Breast epithelium (tissue), 4 donors: ENCODE results near the gene MRPL55. TPM values are rescaled to one million over a fixed set of nuclear protein-coding genes. Genes with fewer than 3 reads are reported as not detected.

Experiments used
- DNase-seq, 2 donors: peaks; one replicate each; pipeline ENCODE4 v3.0.0-alpha.2; 2019; ENCODE audit warnings: low spot score in 2 of 2
- H3K27ac ChIP-seq, 2 donors: fragments of 200-600 bp; sonication (generic) in 1 of 2; one replicate each; pipeline ENCODE4 v1.5.1; 2016 to 2019; ENCODE audit warnings: mild to moderate bottlenecking in 1 of 2
- H3K27me3 ChIP-seq, 2 donors: fragments of 200-600 bp; sonication (generic) in 1 of 2; one replicate each; pipeline versions ENCODE4 v1.5.1 to v1.6.0; 2017 to 2019; ENCODE audit warnings: control low read depth in 1 of 2, mild to moderate bottlenecking in 1 of 2
- H3K36me3 ChIP-seq: fragments of 200-600 bp; one replicate; pipeline ENCODE4 v1.5.1; 2019
- H3K4me1 ChIP-seq, 2 donors: fragments of 200-600 bp; sonication (generic); one replicate each; pipeline ENCODE4 v1.5.1; 2016 to 2019; ENCODE audit warnings: control low read depth in 1 of 2
- H3K4me3 ChIP-seq, 3 donors: fragments of 200-600 bp; sonication (generic); 1 replicate in 2 of 3; 2 replicates in 1 of 3; pipeline ENCODE4 v1.5.1; 2016 to 2019; ENCODE audit warnings: mild to moderate bottlenecking in 3 of 3, moderate library complexity in 2 of 3
- H3K9me3 ChIP-seq, 2 donors: fragments of 200-600 bp; sonication (generic) in 1 of 2; one replicate each; pipeline ENCODE4 v1.5.1; 2016 to 2019; ENCODE audit warnings: control low read depth in 1 of 2
- POLR2A ChIP-seq: fragments of 450-650 bp; IDR thresholded peaks from one replicate; pipeline ENCODE4 v1.6.1; 2016; ENCODE audit warnings: antibody characterized with exemption, mild to moderate bottlenecking, moderate library complexity
- POLR2AphosphoS5 ChIP-seq, 3 donors: sonication (generic); formaldehyde crosslinking; IDR thresholded peaks; one replicate each; pipeline ENCODE4 v1.6.1; 2017; ENCODE audit warnings: antibody characterized with exemption in 3 of 3
- intact Hi-C: fragments of 100-400 bp; cut with DNase I; formaldehyde crosslinking; loops from one replicate; pipeline ENCODE4 v1.15.1; 2023; ENCODE audit warnings: low total_unique reads
- total RNA-seq, 3 donors: library from RNA; depleted of rRNA; stranded (reverse); fragments of >200 nt; gene quantifications; one replicate each; pipeline ENCODE4 v1.1.0, GENCODE V29; 2016
- TF ChIP-seq, protein P1 (sequence below), 3 donors: fragments of 450-650 bp; IDR thresholded peaks; one replicate each; pipeline ENCODE4 v1.5.1; 2016 to 2017; ENCODE audit warnings: antibody characterized with exemption in 3 of 3, mild to moderate bottlenecking in 3 of 3, moderate library complexity in 3 of 3

The MRPL55 gene
- total RNA-seq, 3 donors from 2014 or later = 76.4 to 108 (median 102) TPM

DNA sequence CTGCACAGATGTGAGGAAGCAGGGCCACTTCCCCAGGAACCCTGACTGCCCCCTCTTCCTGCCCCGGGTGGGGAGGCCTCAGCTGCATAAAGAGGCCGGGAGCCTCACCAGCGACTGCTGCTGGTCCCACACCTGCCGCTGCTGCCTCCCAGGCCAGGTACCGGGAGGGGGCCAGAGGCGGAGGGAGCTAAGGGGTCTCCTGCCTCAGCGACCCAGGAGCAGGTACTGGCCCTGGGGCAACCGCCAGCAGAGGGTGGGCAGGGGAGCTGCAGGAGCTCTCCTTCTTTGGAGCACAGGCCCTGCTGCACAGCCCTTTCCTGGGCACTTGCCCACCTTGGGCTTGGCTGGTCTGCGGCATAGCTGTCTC lies 47.4 kb upstream of the MRPL55 start:
- intact Hi-C loops = no loop called here
- H3K36me3 ChIP-seq = no peaks in the 10 kb centered on the region
- H3K4me1 ChIP-seq = no peaks in the 10 kb centered on the region
- DNase-seq = no peak
- H3K4me3 ChIP-seq = no peak overlapping the region
- TF ChIP-seq POLR2AphosphoS5 (IDR thresholded peaks at IDR 0.05) (no peak), POLR2A (no peak)
- TF ChIP-seq, protein P1, sequence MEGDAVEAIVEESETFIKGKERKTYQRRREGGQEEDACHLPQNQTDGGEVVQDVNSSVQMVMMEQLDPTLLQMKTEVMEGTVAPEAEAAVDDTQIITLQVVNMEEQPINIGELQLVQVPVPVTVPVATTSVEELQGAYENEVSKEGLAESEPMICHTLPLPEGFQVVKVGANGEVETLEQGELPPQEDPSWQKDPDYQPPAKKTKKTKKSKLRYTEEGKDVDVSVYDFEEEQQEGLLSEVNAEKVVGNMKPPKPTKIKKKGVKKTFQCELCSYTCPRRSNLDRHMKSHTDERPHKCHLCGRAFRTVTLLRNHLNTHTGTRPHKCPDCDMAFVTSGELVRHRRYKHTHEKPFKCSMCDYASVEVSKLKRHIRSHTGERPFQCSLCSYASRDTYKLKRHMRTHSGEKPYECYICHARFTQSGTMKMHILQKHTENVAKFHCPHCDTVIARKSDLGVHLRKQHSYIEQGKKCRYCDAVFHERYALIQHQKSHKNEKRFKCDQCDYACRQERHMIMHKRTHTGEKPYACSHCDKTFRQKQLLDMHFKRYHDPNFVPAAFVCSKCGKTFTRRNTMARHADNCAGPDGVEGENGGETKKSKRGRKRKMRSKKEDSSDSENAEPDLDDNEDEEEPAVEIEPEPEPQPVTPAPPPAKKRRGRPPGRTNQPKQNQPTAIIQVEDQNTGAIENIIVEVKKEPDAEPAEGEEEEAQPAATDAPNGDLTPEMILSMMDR (IDR thresholded peaks at IDR 0.05) = no peak
- H3K27me3 ChIP-seq = peaks cover 0 to 18% of the 10 kb centered on the region in 2 donors
- H3K27ac ChIP-seq = no peak overlapping the region
- H3K9me3 ChIP-seq = no peaks in the 10 kb centered on the region

DNA sequence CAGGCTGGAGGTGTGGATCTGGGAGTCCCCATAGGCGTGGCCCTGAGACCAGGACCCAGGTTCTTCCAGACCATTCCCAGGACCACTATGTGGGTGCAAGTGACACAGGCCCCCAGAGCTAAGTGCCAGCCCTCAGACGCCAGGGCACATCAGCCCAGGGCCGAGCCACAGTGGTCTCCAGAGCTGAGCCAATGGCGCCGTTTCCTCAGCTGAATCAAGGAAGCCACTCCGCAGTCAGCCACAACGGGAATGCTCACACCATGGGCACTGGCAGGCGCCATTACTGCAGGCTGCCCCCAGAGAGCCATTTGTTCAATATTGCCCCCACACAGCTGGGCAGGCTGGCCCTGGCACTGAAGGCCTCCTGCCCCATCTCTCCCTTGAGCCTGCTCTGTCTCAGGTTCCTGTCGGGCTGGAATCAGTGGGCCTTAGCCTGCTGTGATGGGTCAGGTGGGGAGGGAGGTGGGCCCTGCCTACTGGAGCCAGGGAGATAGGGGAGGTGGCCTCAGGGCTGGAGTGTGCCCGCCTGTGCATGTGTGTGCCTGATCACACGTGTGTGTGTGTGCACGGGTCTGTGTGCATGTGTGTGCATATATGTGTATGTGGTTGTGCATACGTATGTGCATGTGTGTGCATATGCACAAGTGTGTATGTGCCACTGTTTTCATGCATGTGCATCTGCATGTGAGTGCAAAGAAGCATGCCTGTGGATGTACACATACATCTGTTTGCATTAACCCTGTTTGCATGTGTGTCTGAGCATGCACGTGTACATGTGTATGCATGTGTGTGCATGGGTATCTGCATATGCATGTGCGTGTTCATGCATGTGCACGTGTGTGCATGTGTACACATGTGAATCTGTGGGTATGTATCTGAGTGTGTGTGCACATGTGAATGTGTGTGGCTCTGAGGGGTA lies 46.8 kb upstream of the MRPL55 start:
- Histone ChIP-seq H3K27me3 (peaks cover 0 to 18% of the 10 kb centered on the region in 2 donors), H3K4me1 (peaks cover 0 to 3% of the 10 kb centered on the region in 2 donors), H3K36me3 (no peaks in the 10 kb centered on the region), H3K9me3 (no peaks in the 10 kb centered on the region), H3K4me3 (no peak overlapping the region), H3K27ac (no peak overlapping the region)
- intact Hi-C loops = no loop called here
- no peak for DNase-seq
- TF ChIP-seq POLR2A (no peak), POLR2AphosphoS5 (IDR thresholded peaks at IDR 0.05) (no peak)
- TF ChIP-seq, protein P1 (IDR thresholded peaks at IDR 0.05) = no peak

DNA sequence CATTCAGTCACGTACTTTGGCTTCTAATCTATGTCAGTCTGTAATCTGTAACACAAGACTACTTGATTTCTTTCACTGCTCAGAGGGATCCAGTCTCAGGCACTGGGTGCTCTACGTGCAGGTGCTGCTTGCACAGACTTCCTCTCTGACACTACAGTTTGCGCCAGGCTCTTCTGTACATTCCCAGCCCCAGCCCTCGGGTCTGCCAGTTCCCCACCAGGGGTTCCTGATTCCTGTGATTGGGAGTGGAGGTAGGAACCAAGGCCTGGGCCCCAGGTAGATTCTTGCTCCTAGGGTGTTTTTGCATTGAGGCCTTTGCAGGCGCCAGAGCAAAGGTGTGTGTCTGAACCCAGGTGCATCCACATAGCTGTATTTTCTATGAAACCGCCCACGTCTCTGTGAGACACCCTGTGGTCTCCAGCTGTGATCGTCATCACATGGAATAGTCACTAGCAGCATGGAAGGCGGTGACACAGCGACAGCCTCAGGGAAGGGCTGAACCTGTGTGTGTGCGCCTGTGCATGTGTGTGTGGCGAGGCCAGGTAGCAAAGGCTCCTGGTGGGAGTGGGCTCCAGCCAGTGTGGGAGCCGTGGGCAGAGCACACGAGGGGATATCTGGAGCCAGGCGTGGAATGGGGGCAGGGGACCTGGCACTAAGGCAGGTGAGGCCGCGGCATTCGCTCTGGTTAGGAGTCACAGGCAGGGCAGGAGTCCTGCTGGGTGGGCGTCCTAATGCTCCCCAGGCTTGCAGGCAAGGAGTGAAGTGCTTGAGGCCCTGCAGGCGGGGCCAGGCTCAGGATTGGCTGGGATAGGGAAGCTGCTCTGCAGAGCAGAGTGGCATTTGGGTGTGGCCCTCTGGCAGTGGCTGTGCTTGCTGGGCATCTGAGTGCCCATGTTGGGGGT lies 45.8 kb upstream of the MRPL55 start:
- intact Hi-C loops = no loop called here
- H3K4me1 ChIP-seq = peaks cover 0 to 10% of the 10 kb centered on the region in 2 donors
- peaks cover 0 to 15% of the 10 kb centered on the region in 2 donors for H3K27me3 ChIP-seq
- DNase-seq = no peak
- no peaks in the 10 kb centered on the region for H3K36me3 ChIP-seq
- no peak overlapping the region for H3K27ac ChIP-seq
- H3K4me3 ChIP-seq = no peak overlapping the region
- TF ChIP-seq POLR2A (no peak), POLR2AphosphoS5 (IDR thresholded peaks at IDR 0.05) (no peak)
- TF ChIP-seq, protein P1 (IDR thresholded peaks at IDR 0.05) = no peak
- H3K9me3 ChIP-seq = no peaks in the 10 kb centered on the region

DNA sequence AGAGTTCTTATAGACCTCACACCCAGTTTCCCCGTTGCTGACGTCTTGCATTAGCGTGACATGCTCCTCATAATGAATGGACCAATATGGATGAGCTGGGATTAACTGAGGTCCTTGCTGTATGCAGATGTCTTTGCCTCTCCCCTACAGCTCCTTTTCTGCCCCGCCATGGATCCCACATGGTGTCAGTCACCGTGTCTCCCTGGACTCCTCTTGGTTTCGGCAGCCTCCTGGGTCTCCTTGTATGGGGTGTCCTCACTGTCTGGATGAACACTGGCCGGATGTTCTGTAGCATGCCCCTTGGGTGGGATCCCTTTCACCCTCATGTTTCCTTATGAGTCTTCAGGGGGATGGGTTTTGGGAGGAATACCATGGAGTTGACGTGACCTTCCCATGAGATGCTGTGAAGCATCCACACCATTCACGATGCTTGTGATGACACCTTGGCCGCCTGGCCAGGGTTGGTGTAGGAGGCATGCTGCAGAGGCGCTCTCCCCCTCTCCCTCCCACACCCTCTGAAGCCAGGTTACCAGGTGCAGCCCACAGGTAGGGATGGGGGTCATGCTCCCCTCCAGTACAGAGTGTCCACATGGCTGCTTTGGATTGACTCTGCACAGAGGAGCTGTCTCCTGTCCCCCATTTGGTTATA lies 45.0 kb upstream of the MRPL55 start:
- Histone ChIP-seq H3K9me3 (no peaks in the 10 kb centered on the region), H3K36me3 (no peaks in the 10 kb centered on the region), H3K4me3 (no peak overlapping the region), H3K27me3 (peaks cover 0 to 7% of the 10 kb centered on the region in 2 donors), H3K27ac (no peak overlapping the region), H3K4me1 (peaks cover 0 to 16% of the 10 kb centered on the region in 2 donors)
- intact Hi-C loops = no loop called here
- no peak for TF ChIP-seq POLR2A
- TF ChIP-seq, protein P1 (IDR thresholded peaks at IDR 0.05) = no peak
- TF ChIP-seq POLR2AphosphoS5 (IDR thresholded peaks at IDR 0.05) = no peak
- no peak for DNase-seq
